OCI-M1 (cell line): ENCODE data around the gene CMPK1.
A peak's percentile ranks its signal among the peaks of the same experiment; 100 is the strongest.
"Not testable (repeated sequence)": the region's sequence is repeated elsewhere in the genome, so short reads cannot be mapped to it uniquely, and the experiment has no call there.

Experiments used
- DNase-seq: peaks from one replicate; lab custom pipeline; 2025; lab: John Stamatoyannopoulos, UW

CMPK1 gene

GRCh38 chr1:47333578-47333921, at the start of gene CMPK1:
Gene CMPK1 (plus strand): TSS chr1:47333790. CDS start chr1:47333946, 156 bp downstream.
- DNase-seq = peak; percentile 93

GRCh38 chr1:47288116-47288515, 45.5 kb upstream of the CMPK1 start:
- peak; percentile 26 for DNase-seq

GRCh38 chr1:47294863-47295262, 38.7 kb upstream of the CMPK1 start:
- not testable (repeated sequence) for DNase-seq

GRCh38 chr1:47295579-47295978, 38.0 kb upstream of the CMPK1 start:
- no peak for DNase-seq

GRCh38 chr1:47298025-47298699, 35.4 kb upstream of the CMPK1 start:
- DNase-seq = no peak

- DNase-seq = no peak
These were observed 31.1 kb upstream of the CMPK1 start for GRCh38 chr1:47302472-47302871.

- DNase-seq = no peak
These were observed 24.2 kb upstream of the CMPK1 start for GRCh38 chr1:47309427-47309826.

- peak; percentile 99 for DNase-seq
These were observed 19.5 kb upstream of the CMPK1 start, which contains the start of gene STIL for GRCh38 chr1:47313915-47314664. Gene STIL (minus strand): TSS chr1:47314147. CDS start chr1:47310319, 3,828 bp downstream.

GRCh38 chr1:47317841-47318240, 15.7 kb upstream of the CMPK1 start:
- DNase-seq = no peak

- not testable (repeated sequence) for DNase-seq
These were observed 13.6 kb upstream of the CMPK1 start for GRCh38 chr1:47319968-47320367.

- DNase-seq = peak; percentile 77
These were observed 10.0 kb upstream of the CMPK1 start for GRCh38 chr1:47323599-47324031.

- DNase-seq = no peak
These were observed 8.9 kb upstream of the CMPK1 start for GRCh38 chr1:47324682-47325081.

GRCh38 chr1:47325528-47325927, 8.1 kb upstream of the CMPK1 start:
- no peak for DNase-seq

GRCh38 chr1:47326271-47326670, 7.3 kb upstream of the CMPK1 start:
- no peak for DNase-seq

GRCh38 chr1:47328992-47329391, 4.6 kb upstream of the CMPK1 start:
- no peak for DNase-seq

- no peak for DNase-seq
These were observed 3.4 kb upstream of the CMPK1 start for GRCh38 chr1:47330212-47330611.

GRCh38 chr1:47331875-47332274, 1.7 kb upstream of the CMPK1 start:
- DNase-seq = no peak

- DNase-seq = no peak
These were observed 612 bp upstream of the CMPK1 start for GRCh38 chr1:47332779-47333577.

- peak; percentile 88 for DNase-seq
These were observed 553 bp downstream of the CMPK1 start for GRCh38 chr1:47333922-47334764.

- DNase-seq = no peak
These were observed 1.3 kb downstream of the CMPK1 start for GRCh38 chr1:47334765-47335435.

- no peak for DNase-seq
These were observed 3.8 kb downstream of the CMPK1 start for GRCh38 chr1:47337350-47337749.
